Prostate gland (tissue), 2 donors: Measurements from ENCODE around the gene PIGQ. TPM values are rescaled to one million over a fixed set of nuclear protein-coding genes. Genes with fewer than 3 reads are reported as not detected.

Source experiments
- DNase-seq: peaks from one replicate; pipeline ENCODE4 v3.0.0-alpha.2; 2019; ENCODE audit warnings: low spot score
- H3K27ac ChIP-seq, 2 donors: fragments of 200-600 bp; sonication (generic); 2 replicates each; pipeline ENCODE4 v1.5.1; 2017 to 2019
- H3K27me3 ChIP-seq: fragments of 200-600 bp; sonication (generic); replicated peaks from 2 replicates; pipeline ENCODE4 v1.5.1; 2019; ENCODE audit not compliant: insufficient read depth
- H3K36me3 ChIP-seq, 2 donors: fragments of 200-600 bp; sonication (generic); 1 replicate in 1 of 2; 2 replicates in 1 of 2; pipeline versions ENCODE4 v1.5.1 to v1.8.1; 2017 to 2019
- H3K4me1 ChIP-seq: fragments of 200-600 bp; sonication (generic); replicated peaks from 2 replicates; pipeline ENCODE4 v1.5.1; 2019
- H3K4me3 ChIP-seq, 2 donors: fragments of 200-600 bp; sonication (generic); 2 replicates each; pipeline ENCODE4 v1.5.1; 2017 to 2019
- H3K9me3 ChIP-seq: fragments of 200-600 bp; sonication (generic); 2 replicates; pipeline ENCODE4 v1.5.1; 2017
- CTCF ChIP-seq, 4 experiments: fragments of 200-600 bp in 2 of 4; fragments of 450-650 bp in 2 of 4; sonication (generic) in 2 of 4; IDR thresholded peaks; 1 replicate in 3 of 4; 2 replicates in 1 of 4; pipeline ENCODE4 v1.5.1; 2016 to 2019; ENCODE audit warnings: antibody characterized with exemption in 4 of 4, mild to moderate bottlenecking in 2 of 4, moderate library complexity in 2 of 4
- POLR2A ChIP-seq: fragments of 450-650 bp; IDR thresholded peaks from one replicate; pipeline ENCODE4 v1.6.1; 2016; ENCODE audit warnings: antibody characterized with exemption, mild to moderate bottlenecking
- POLR2AphosphoS5 ChIP-seq: sonication (generic); formaldehyde crosslinking; IDR thresholded peaks from one replicate; pipeline ENCODE4 v1.6.1; 2017; ENCODE audit warnings: antibody characterized with exemption
- WGBS: methylation state at CpG from one replicate; pipeline ENCODE4 v1.1.5; 2018; 5-methylcytosine and 5-hydroxymethylcytosine counted together
- intact Hi-C: fragments of 100-400 bp; cut with DNase I; formaldehyde crosslinking; loops from one replicate; pipeline ENCODE4 v1.14.2; 2022
- total RNA-seq, 2 donors: library from RNA; depleted of rRNA; stranded (reverse); fragments of >200 nt; gene quantifications; one replicate each; pipeline ENCODE4 v1.1.0, GENCODE V29; 2016

The PIGQ gene
- total RNA-seq, 2 donors from 2014 or later, result 70.1 to 85.8 TPM

- no peak for TF ChIP-seq POLR2AphosphoS5
- DNase-seq, result no peak
- no peaks in the 10 kb centered on the region for H3K9me3 ChIP-seq
- H3K4me3 ChIP-seq, result no peak overlapping the region
- peaks cover 8 to 10% of the 10 kb centered on the region in 2 donors for H3K36me3 ChIP-seq
- no peaks in the 10 kb centered on the region for H3K4me1 ChIP-seq
- H3K27me3 ChIP-seq, result no peaks in the 10 kb centered on the region
- intact Hi-C loops, result no loop called here
- H3K27ac ChIP-seq, result no peak overlapping the region
- WGBS, result 88% methylated on average over 8 of the region's 13 CpGs
Observed at GRCh38 chr16:577796-578195, 8.0 kb downstream of the PIGQ start.

GRCh38 chr16:578232-578869 is 8.6 kb downstream of the PIGQ start:
- Histone ChIP-seq H3K4me3 (no peak overlapping the region), H3K27me3 (no peaks in the 10 kb centered on the region), H3K27ac (no peak overlapping the region), H3K9me3 (no peaks in the 10 kb centered on the region), H3K4me1 (no peaks in the 10 kb centered on the region), H3K36me3 (peaks cover 8 to 10% of the 10 kb centered on the region in 2 donors)
- intact Hi-C loops, result no loop called here
- TF ChIP-seq POLR2A, result no peak
- TF ChIP-seq CTCF (IDR thresholded peaks at IDR 0.05), result no peak
- TF ChIP-seq POLR2AphosphoS5, result no peak
- WGBS, result 80% methylated on average over 15 of the region's 24 CpGs
- no peak for DNase-seq

- DNase-seq, result peak; percentile 74
- Histone ChIP-seq H3K27ac (no peak overlapping the region), H3K9me3 (no peaks in the 10 kb centered on the region), H3K4me1 (no peaks in the 10 kb centered on the region), H3K36me3 (peaks cover 8 to 10% of the 10 kb centered on the region in 2 donors), H3K27me3 (no peaks in the 10 kb centered on the region), H3K4me3 (no peak overlapping the region)
- intact Hi-C loops, result no loop called here
- 28% methylated on average over 23 of the region's 34 CpGs for WGBS
- no peak for TF ChIP-seq POLR2A
- peak; percentile 23 to 94 (median 86) for TF ChIP-seq CTCF (IDR thresholded peaks at IDR 0.05)
- peak; percentile 55 for TF ChIP-seq POLR2AphosphoS5
Observed at GRCh38 chr16:578870-579405, 9.2 kb downstream of the PIGQ start.

GRCh38 chr16:580141-580945 is 10.6 kb downstream of the PIGQ start:
- Histone ChIP-seq H3K9me3 (no peaks in the 10 kb centered on the region), H3K4me1 (no peaks in the 10 kb centered on the region), H3K4me3 (no peak overlapping the region), H3K36me3 (no peaks in the 10 kb centered on the region), H3K27me3 (no peaks in the 10 kb centered on the region), H3K27ac (no peak overlapping the region)
- DNase-seq, result no peak
- intact Hi-C loops, result no loop called here
- TF ChIP-seq POLR2AphosphoS5 (no peak), CTCF (IDR thresholded peaks at IDR 0.05) (no peak), POLR2A (no peak)
- WGBS, result 94% methylated on average over 14 of the region's 27 CpGs

GRCh38 chr16:580946-581498 is 11.3 kb downstream of the PIGQ start:
- H3K4me1 ChIP-seq, result no peaks in the 10 kb centered on the region
- 98% methylated on average over 19 of the region's 19 CpGs for WGBS
- no peak overlapping the region for H3K4me3 ChIP-seq
- H3K9me3 ChIP-seq, result no peaks in the 10 kb centered on the region
- TF ChIP-seq POLR2A (no peak), CTCF (IDR thresholded peaks at IDR 0.05) (no peak), POLR2AphosphoS5 (no peak)
- H3K36me3 ChIP-seq, result no peaks in the 10 kb centered on the region
- DNase-seq, result no peak
- no peaks in the 10 kb centered on the region for H3K27me3 ChIP-seq
- intact Hi-C loops, result no loop called here
- H3K27ac ChIP-seq, result no peak overlapping the region
